Hepatocyte (in vitro differentiated cells): Measurements from ENCODE around the gene STEAP3. TPM values are rescaled to one million over a fixed set of nuclear protein-coding genes. Genes with fewer than 3 reads are reported as not detected.

Source experiments
- DNase-seq: peaks from one replicate; pipeline ENCODE4 v3.0.0-alpha.2; 2016; ENCODE audit warnings: low spot score
- H2AFZ ChIP-seq: fragments of 200-600 bp; sonication (generic); 2 replicates; pipeline ENCODE4 v1.6.0; 2016; ENCODE audit warnings: antibody characterized with exemption, mild to moderate bottlenecking
- H3K27ac ChIP-seq: fragments of 200-600 bp; sonication (generic); 2 replicates; pipeline ENCODE4 v1.5.1; 2016; ENCODE audit warnings: mild to moderate bottlenecking
- H3K27me3 ChIP-seq: fragments of 200-600 bp; sonication (generic); 2 replicates; pipeline ENCODE4 v1.6.1; 2016
- H3K36me3 ChIP-seq: fragments of 200-600 bp; sonication (generic); replicated peaks from 2 replicates; pipeline ENCODE4 v1.5.1; 2016; ENCODE audit warnings: low read depth; ENCODE audit not compliant: insufficient read depth
- H3K4me1 ChIP-seq: fragments of 200-600 bp; sonication (generic); 2 replicates; pipeline ENCODE4 v1.5.1; 2016; ENCODE audit warnings: mild to moderate bottlenecking, moderate library complexity; ENCODE audit not compliant: insufficient read depth
- H3K4me2 ChIP-seq: fragments of 200-600 bp; sonication (generic); 2 replicates; pipeline ENCODE4 v1.6.0; 2016
- H3K4me3 ChIP-seq: fragments of 200-600 bp; sonication (generic); 2 replicates; pipeline ENCODE4 v1.5.1; 2016; ENCODE audit warnings: mild to moderate bottlenecking
- H3K79me2 ChIP-seq: fragments of 200-600 bp; sonication (generic); 2 replicates; pipeline ENCODE4 v1.6.0; 2017; ENCODE audit warnings: mild to moderate bottlenecking
- H3K9me2 ChIP-seq: fragments of 200-600 bp; sonication (generic); replicated peaks from 2 replicates; pipeline ENCODE4 v1.6.0; 2017; ENCODE audit warnings: mild to moderate bottlenecking; ENCODE audit not compliant: insufficient read depth
- H3K9me3 ChIP-seq: fragments of 200-600 bp; sonication (generic); 2 replicates; pipeline ENCODE4 v1.5.1; 2016; ENCODE audit warnings: low read depth, mild to moderate bottlenecking
- H4K20me1 ChIP-seq: fragments of 200-600 bp; sonication (generic); 2 replicates; pipeline ENCODE4 v1.6.0; 2016; ENCODE audit warnings: mild to moderate bottlenecking; ENCODE audit not compliant: insufficient read depth, poor library complexity, severe bottlenecking
- CTCF ChIP-seq: fragments of 200-600 bp; sonication (generic); IDR thresholded peaks from 2 replicates; pipeline ENCODE4 v1.5.1; 2016; ENCODE audit warnings: antibody characterized with exemption, mild to moderate bottlenecking; ENCODE audit not compliant: poor library complexity
- EZH2 ChIP-seq: fragments of 200-600 bp; sonication (generic); IDR thresholded peaks from 2 replicates; pipeline ENCODE4 v1.6.1; 2016; ENCODE audit warnings: antibody characterized with exemption, mild to moderate bottlenecking, borderline replicate concordance
- EZH2phosphoT487 ChIP-seq: fragments of 200-600 bp; sonication (generic); IDR thresholded peaks from one replicate; pipeline ENCODE4 v1.6.1; 2018; ENCODE audit warnings: antibody characterized with exemption, mild to moderate bottlenecking, low read depth, moderate library complexity; ENCODE audit not compliant: unreplicated experiment, severe bottlenecking
- WGBS: methylation state at CpG from one replicate; pipeline ENCODE4 v1.1.6; 2016; ENCODE audit warnings: low lambda C conversion rate; ENCODE audit errors: missing lambda C conversion rate; 5-methylcytosine and 5-hydroxymethylcytosine counted together
- polyA plus RNA-seq: library from polyadenylated mRNA; unstranded; fragments of >200 nt; fragmentation: Nextera tagmentation; extraction: Ambion mirVana; gene quantifications from 2 replicates; pipeline ENCODE4 v1.2.1, GENCODE V29; 2016
- total RNA-seq: library from RNA; depleted of rRNA; stranded (reverse); fragments of >200 nt; gene quantifications from 2 replicates; pipeline ENCODE4 v1.2.3, GENCODE V29; 2014

Gene STEAP3
- total and polyA plus RNA-seq, 2 experiments from 2014 or later, result 11.2 to 12.0 TPM

GRCh38 chr2:119190321-119191111 lies 33.1 kb upstream of the STEAP3 start:
- no peak for DNase-seq
- TF ChIP-seq EZH2phosphoT487 (no peak), CTCF (no peak), EZH2 (no peak)
- no peaks in the 10 kb centered on the region for H3K9me2 ChIP-seq
- H3K9me3 ChIP-seq, result no peaks in the 10 kb centered on the region
- H3K27me3 ChIP-seq, result no peaks in the 10 kb centered on the region
- H3K4me2 ChIP-seq, result no peak overlapping the region
- no peaks in the 10 kb centered on the region for H3K36me3 ChIP-seq
- no peak overlapping the region for H3K4me3 ChIP-seq
- H4K20me1 ChIP-seq, result no peaks in the 10 kb centered on the region
- H3K79me2 ChIP-seq, result no peaks in the 10 kb centered on the region
- no peaks in the 10 kb centered on the region for H3K4me1 ChIP-seq
- WGBS, result 78% methylated on average over 8 of the region's 8 CpGs
- no peak overlapping the region for H3K27ac ChIP-seq
- H2AFZ ChIP-seq, result no peak overlapping the region

GRCh38 chr2:119192893-119193292 lies 30.7 kb upstream of the STEAP3 start:
- Histone ChIP-seq H3K9me2 (no peaks in the 10 kb centered on the region), H4K20me1 (no peaks in the 10 kb centered on the region), H3K27me3 (no peaks in the 10 kb centered on the region), H3K27ac (no peak overlapping the region), H2AFZ (no peak overlapping the region), H3K79me2 (no peaks in the 10 kb centered on the region), H3K4me1 (peaks cover 15% of the 10 kb centered on the region), H3K4me3 (no peak overlapping the region), H3K4me2 (no peak overlapping the region), H3K36me3 (no peaks in the 10 kb centered on the region), H3K9me3 (no peaks in the 10 kb centered on the region)
- WGBS, result 76% methylated on average over 6 of the region's 6 CpGs
- DNase-seq, result no peak
- no peak for TF ChIP-seq EZH2phosphoT487
- TF ChIP-seq EZH2, result no peak
- TF ChIP-seq CTCF, result no peak

GRCh38 chr2:119195001-119195400 lies 28.6 kb upstream of the STEAP3 start:
- Histone ChIP-seq H3K27ac (no peak overlapping the region), H3K4me1 (peaks cover 25% of the 10 kb centered on the region), H3K4me2 (no peak overlapping the region), H4K20me1 (no peaks in the 10 kb centered on the region), H2AFZ (no peak overlapping the region), H3K36me3 (no peaks in the 10 kb centered on the region), H3K27me3 (no peaks in the 10 kb centered on the region), H3K9me3 (no peaks in the 10 kb centered on the region), H3K4me3 (no peak overlapping the region), H3K9me2 (no peaks in the 10 kb centered on the region), H3K79me2 (no peaks in the 10 kb centered on the region)
- WGBS, result 91% methylated on average over 5 of the region's 5 CpGs
- TF ChIP-seq EZH2 (no peak), EZH2phosphoT487 (no peak), CTCF (no peak)
- no peak for DNase-seq
